Daoy (cell line): ENCODE data around the gene FMNL2. TPM values are rescaled to one million over a fixed set of nuclear protein-coding genes. Genes with fewer than 3 reads are reported as not detected.
"Not testable (repeated sequence)": the region's sequence is repeated elsewhere in the genome, so short reads cannot be mapped to it uniquely, and the experiment has no call there.

ENCODE experiments used
- DNase-seq: peaks from one replicate; pipeline ENCODE4 v3.0.0-alpha.2; 2015; ENCODE audit warnings: low read depth
- total RNA-seq: library from RNA; depleted of rRNA; stranded (reverse); fragments of >200 nt; shearing (Covaris generic); gene quantifications from 2 replicates; pipeline ENCODE4 v1.2.3, GENCODE V29; 2014

Gene FMNL2
- total RNA-seq, 1 experiment from 2014 or later = 29.0 TPM

- no peak for DNase-seq
Measured at GRCh38 chr2:152470861-152471854, 136.2 kb downstream of the FMNL2 start.

GRCh38 chr2:152472481-152472887, 137.5 kb downstream of the FMNL2 start:
- DNase-seq = no peak

GRCh38 chr2:152473151-152473857, 138.3 kb downstream of the FMNL2 start:
- DNase-seq = no peak

- DNase-seq = not testable (repeated sequence)
Measured at GRCh38 chr2:152474523-152474922, 139.5 kb downstream of the FMNL2 start.

- DNase-seq = no peak
Measured at GRCh38 chr2:152475982-152476381, 141.0 kb downstream of the FMNL2 start.

GRCh38 chr2:152477347-152478092, 142.5 kb downstream of the FMNL2 start:
- DNase-seq = no peak

- DNase-seq = no peak
Measured at GRCh38 chr2:152479282-152479681, 144.3 kb downstream of the FMNL2 start.

GRCh38 chr2:152480821-152481399, 145.9 kb downstream of the FMNL2 start:
- no peak for DNase-seq

GRCh38 chr2:152481881-152482583, 147.1 kb downstream of the FMNL2 start:
- DNase-seq = no peak

- no peak for DNase-seq
Measured at GRCh38 chr2:152483276-152484063, 148.5 kb downstream of the FMNL2 start.

- DNase-seq = no peak
Measured at GRCh38 chr2:152485954-152486736, 151.2 kb downstream of the FMNL2 start.

GRCh38 chr2:152486737-152487400, 151.9 kb downstream of the FMNL2 start:
- DNase-seq = no peak

- DNase-seq = no peak
Measured at GRCh38 chr2:152488075-152488474, 153.1 kb downstream of the FMNL2 start.

- no peak for DNase-seq
Measured at GRCh38 chr2:152489364-152489763, 154.4 kb downstream of the FMNL2 start.

- no peak for DNase-seq
Measured at GRCh38 chr2:152490686-152491455, 155.9 kb downstream of the FMNL2 start.

- no peak for DNase-seq
Measured at GRCh38 chr2:152492131-152492530, 157.2 kb downstream of the FMNL2 start.

- DNase-seq = no peak
Measured at GRCh38 chr2:152492911-152493310, 157.9 kb downstream of the FMNL2 start.

GRCh38 chr2:152493417-152493816, 158.4 kb downstream of the FMNL2 start:
- DNase-seq = no peak
